NAMALWA (cell line): ENCODE measurements around the gene FOXA1.

ENCODE experiments used
- DNase-seq: peaks from one replicate; pipeline ENCODE4 v3.0.0-alpha.2; 2015; ENCODE audit warnings: low spot score

FOXA1 gene

GRCh38 chr14:37589715-37590427, 5.2 kb downstream of the FOXA1 start:
- no peak for DNase-seq

DNA sequence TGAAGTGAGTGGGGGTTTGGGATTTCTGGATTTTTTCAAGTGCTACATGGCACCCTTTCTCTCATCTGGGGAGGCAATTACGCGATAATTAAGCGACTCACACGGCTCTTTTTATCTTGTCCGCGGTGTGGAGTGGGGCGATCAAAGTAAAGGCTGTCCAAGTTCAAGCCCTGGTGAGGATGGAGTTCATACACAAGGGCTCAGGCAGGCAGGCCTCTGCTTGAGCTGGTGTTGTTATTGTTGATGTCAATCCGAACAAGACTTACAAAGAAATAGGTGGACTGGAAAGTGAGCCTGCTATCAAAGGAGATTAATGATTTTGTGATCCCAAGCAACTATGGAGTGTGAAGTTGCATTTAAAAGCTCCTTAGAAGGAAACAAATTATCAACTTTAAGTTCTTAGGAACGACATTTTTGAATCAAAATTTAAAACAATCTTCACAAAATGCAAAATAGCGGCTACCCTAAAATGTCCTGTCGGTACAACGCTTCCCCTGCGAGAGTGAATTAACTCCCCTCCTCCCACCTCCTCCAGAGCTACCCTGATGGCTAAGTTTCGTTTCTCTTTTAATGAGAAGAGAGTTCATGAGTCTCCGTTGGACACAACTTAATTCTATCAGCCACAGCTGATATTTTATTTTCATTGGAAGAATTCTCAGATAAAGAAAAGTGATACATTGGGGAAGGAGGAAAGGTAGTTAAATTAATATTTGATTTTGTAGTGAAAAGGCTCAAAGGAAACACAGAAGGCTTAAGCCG, 5.9 kb downstream of the FOXA1 start:
- DNase-seq, result no peak

DNA sequence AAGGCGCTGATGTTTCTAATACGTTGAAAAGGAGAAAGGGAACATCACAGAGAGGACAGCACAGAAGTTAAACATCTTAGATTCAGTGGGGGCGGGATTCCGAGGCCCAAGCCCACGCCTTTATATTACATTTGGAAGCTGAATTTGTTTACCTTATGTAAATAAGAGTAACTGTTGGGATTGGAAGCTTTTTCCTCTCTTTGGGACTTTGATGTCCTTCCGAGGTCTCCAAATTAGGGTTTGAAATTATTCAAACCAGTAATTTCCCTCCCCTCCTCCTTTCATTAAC, 6.4 kb downstream of the FOXA1 start:
- no peak for DNase-seq

DNA sequence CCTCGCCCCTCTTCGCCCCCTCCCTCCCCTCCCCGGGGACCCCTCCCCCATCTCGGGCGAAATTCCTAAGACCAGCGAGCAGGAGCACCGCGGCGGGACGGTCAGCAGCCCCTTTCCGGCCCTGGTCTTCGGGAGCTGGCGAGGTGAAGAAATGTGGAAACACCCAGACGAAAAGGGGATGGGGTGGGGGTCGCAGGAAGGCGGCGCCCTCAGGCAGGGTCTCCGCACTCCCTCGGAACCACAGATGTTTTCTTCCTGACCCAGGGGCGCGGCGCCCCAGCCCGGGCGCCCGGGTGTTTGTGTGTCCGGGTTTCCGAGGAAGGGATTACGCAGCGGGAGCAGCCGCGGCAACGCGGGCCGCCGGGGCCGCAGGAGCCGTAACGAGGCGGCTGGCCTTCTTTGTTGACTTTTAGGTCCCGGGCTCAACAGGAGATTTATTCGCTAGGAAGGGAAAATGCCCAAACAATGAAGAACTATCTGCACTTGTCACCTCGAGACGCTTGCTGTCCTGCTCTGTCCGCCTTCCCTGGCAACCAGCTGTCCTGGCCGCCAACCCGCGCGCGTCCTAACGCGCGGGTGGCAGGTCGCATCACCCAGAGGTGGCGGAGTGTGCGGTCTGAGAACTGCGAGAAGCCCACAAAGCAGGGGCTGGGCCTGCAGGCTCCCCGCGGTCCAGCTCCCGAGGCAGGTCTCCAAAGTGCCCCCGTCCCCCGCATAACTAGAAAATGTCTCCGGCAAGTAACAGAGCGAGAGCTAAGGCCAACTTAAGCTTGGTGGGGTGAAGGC, 7.0 kb downstream of the FOXA1 start:
- DNase-seq, result no peak

GRCh38 chr14:37587131-37587803, 7.8 kb downstream of the FOXA1 start:
- no peak for DNase-seq

GRCh38 chr14:37586797-37587130, 8.3 kb downstream of the FOXA1 start:
- DNase-seq, result no peak

GRCh38 chr14:37585971-37586796, 8.9 kb downstream of the FOXA1 start:
- DNase-seq, result no peak

GRCh38 chr14:37585101-37585511, 9.9 kb downstream of the FOXA1 start:
- DNase-seq, result no peak

GRCh38 chr14:37584211-37585100, 10.6 kb downstream of the FOXA1 start:
- DNase-seq, result no peak

DNA sequence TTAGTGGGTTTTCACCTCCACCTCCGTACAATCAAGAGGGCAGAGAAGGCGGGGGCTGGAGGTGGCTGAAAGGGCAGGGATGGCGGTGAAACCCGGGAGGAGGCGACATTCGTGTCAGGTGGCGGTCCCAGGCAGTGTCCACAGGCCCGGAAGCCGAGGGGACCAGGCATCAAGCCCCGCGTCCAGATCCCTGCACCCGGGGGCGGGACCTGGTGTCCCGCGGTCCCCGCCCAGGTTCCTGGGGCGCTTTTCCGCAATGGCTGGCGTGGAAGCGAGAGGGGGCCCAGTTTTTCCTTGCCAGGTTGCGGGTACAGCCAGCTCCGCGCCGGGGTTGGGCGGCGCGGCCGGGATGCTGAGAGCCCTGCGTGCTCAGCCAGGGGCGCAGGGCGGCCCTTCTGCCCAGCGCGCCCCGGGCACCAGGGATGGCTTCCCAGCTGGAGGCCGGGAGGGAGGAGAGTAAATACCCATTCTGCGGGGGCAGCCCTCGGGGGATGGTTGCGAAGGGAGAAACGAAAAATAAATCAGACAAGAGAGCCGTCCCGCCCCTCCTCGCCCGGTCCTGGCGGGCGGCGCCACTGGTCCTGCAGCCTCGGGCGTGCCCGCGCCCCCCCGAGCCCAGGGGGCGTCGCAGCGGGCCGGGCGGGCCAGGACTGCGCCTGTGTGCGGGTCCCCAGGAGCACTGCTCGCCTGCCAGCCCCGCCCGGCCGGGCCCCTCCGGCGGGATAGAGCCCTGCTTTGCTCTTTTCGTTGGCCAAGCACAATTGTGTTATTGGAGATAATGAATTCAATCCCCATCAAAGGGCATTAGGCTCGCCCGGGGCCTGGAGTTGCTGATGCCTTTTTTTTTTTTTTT, 11.5 kb downstream of the FOXA1 start:
- DNase-seq, result no peak

GRCh38 chr14:37580146-37580545, 14.9 kb downstream of the FOXA1 start:
- no peak for DNase-seq

GRCh38 chr14:37579274-37579673, 15.8 kb downstream of the FOXA1 start:
- DNase-seq, result no peak

- DNase-seq, result no peak
Observed at GRCh38 chr14:37573356-37573755, 21.7 kb downstream of the FOXA1 start.

GRCh38 chr14:37571391-37571790, 23.7 kb downstream of the FOXA1 start:
- DNase-seq, result no peak

GRCh38 chr14:37569729-37570128, 25.3 kb downstream of the FOXA1 start:
- no peak for DNase-seq

DNA sequence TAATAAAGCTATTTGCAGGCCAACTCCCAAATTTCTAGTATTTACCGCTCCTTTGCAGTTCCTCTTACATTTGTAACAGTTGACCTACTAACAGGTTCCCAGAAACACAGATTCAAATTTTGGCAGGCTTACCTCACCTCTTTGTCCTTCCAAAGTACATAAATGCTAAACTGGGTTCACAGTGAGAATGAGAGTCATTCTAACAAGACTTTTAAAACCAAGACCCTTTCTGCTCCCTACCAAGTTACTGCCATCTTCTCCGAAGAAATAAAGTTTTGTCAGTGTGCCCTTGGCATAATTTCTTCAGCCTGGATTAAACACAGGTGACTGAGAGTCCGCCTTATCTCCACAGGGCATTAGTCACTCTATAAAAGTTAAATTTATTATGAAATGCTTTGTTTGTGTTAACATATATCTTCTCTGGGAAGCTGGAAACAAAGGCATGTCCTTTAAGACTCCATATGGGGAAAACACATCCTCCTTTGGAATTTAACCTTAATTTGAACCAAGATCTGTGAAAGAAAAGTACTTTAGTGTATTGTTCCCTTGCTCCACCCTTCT, 28.2 kb downstream of the FOXA1 start:
- DNase-seq, result no peak

DNA sequence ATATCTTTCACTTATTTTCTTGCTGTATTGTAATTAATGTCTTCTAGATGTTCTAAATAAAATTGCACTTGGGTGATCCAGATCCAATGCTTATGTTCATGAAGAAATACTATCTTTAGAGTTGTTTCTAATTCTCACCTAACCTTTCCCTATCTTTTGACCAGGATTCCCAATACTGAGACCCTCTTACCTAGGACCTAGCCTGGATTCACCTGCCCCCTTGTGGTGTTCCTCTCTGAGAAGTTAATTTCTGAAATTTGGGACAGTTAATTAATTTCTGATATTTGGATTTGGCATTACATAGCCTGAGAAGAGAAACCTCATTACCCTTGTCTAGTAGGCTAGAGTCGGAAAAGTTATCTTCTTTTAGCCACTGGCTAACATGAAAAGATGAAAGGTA, 29.5 kb downstream of the FOXA1 start:
- DNase-seq, result no peak

DNA sequence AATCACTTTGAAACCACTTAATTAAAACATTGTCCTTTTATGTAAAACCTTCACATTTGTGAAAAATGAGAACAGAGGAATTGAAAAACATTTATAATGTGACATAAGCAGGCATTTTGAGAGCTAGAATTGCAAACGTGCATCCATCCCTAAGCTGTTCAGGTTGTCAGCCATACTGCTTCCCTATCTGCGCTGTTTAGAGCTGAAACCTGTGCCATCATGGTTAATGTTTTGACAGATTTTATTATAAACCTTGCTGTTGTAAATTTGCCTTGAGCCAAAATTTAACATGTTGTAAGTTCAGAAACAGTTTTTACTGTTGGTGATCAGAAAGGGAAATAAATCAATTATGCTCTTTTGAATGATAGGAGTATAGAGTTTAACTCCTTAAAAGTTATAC, 31.9 kb downstream of the FOXA1 start:
- DNase-seq, result no peak

GRCh38 chr14:37559386-37559785, 35.7 kb downstream of the FOXA1 start:
- no peak for DNase-seq
